Measurements from ENCODE around the gene G6PC3.
"Not testable (repeated sequence)": the region's sequence is repeated elsewhere in the genome, so short reads cannot be mapped to it uniquely, and the experiment has no call there.

Gene G6PC3

GRCh38 chr17:44084131-44084538 is 13.6 kb downstream of the G6PC3 start:
- no peak for DNase-seq

GRCh38 chr17:44084921-44085320 is 14.4 kb downstream of the G6PC3 start:
- no peak for DNase-seq

GRCh38 chr17:44085908-44086307 is 15.4 kb downstream of the G6PC3 start:
- DNase-seq = no peak

GRCh38 chr17:44086364-44087311 is 16.1 kb downstream of the G6PC3 start:
- no peak for DNase-seq

- no peak for DNase-seq
Measured at GRCh38 chr17:44087319-44087718, 16.8 kb downstream of the G6PC3 start.

- DNase-seq = no peak
Measured at GRCh38 chr17:44088254-44088653, 17.7 kb downstream of the G6PC3 start.

- DNase-seq = no peak
Measured at GRCh38 chr17:44091200-44091997, 20.9 kb downstream of the G6PC3 start.

GRCh38 chr17:44092051-44092450 is 21.5 kb downstream of the G6PC3 start:
- no peak for DNase-seq

- no peak for DNase-seq
Measured at GRCh38 chr17:44093231-44093900, 22.8 kb downstream of the G6PC3 start.

GRCh38 chr17:44094701-44095387 is 24.3 kb downstream of the G6PC3 start:
- no peak for DNase-seq

GRCh38 chr17:44095388-44095646 is 24.8 kb downstream of the G6PC3 start:
- no peak for DNase-seq

- DNase-seq = peak; percentile 92
Measured at GRCh38 chr17:44095647-44096496, 25.3 kb downstream of the G6PC3 start.

- peak; percentile 71 for DNase-seq
Measured at GRCh38 chr17:44097110-44097958, 26.8 kb downstream of the G6PC3 start.

GRCh38 chr17:44101858-44102257 is 31.3 kb downstream of the G6PC3 start:
- not testable (repeated sequence) for DNase-seq

- DNase-seq = no peak
Measured at GRCh38 chr17:44102849-44103622, 32.5 kb downstream of the G6PC3 start.

- no peak for DNase-seq
Measured at GRCh38 chr17:44105483-44105882, 34.9 kb downstream of the G6PC3 start.

GRCh38 chr17:44105941-44106340 is 35.4 kb downstream of the G6PC3 start:
- DNase-seq = peak; percentile 73

- DNase-seq = no peak
Measured at GRCh38 chr17:44106801-44107200, 36.3 kb downstream of the G6PC3 start.

GRCh38 chr17:44108440-44109311 is 38.1 kb downstream of the G6PC3 start:
- peak; percentile 80 for DNase-seq
